Endothelial cell of umbilical vein (primary cell): Measurements from ENCODE around the gene ZMYND11. TPM values are rescaled to one million over a fixed set of nuclear protein-coding genes. Genes with fewer than 3 reads are reported as not detected.

ENCODE experiments used
- BruUV-seq: library from RNA; stranded (reverse); fragments of 400-500 nt; replicated peaks from 2 replicates; lab custom pipeline; 2021; lab: Mats Ljungman, UMichigan
- CTCF ChIA-PET: fragments of 300-600, 350-600 bp; sonication (Branson Sonifier 250); formaldehyde crosslinking; loops from one replicate; lab custom pipeline; 2021; ENCODE audit warnings: antibody characterized with exemption, inconsistent platforms; lab: Charles Lee
- POLR2A ChIA-PET: fragments of 300-600, 350-600 bp; sonication (Branson Sonifier 250); formaldehyde crosslinking; loops from one replicate; lab custom pipeline; 2021; ENCODE audit warnings: antibody characterized with exemption, inconsistent platforms; lab: Charles Lee
- DNase-seq: peaks from one replicate; pipeline ENCODE4 v3.0.0-alpha.2; 2011; ENCODE audit warnings: low read depth, low spot score
- FAIRE-seq: peaks from 2 replicates; lab custom pipeline; 2011; peaks lifted over from hg19 to GRCh38; lab: Jason Lieb, UNC
- H2AFZ ChIP-seq: 2 replicates; pipeline ENCODE4 v1.6.0; 2012; ENCODE audit warnings: low read depth, low read length, control low read depth, inconsistent platforms
- H3K27ac ChIP-seq: 2 replicates; pipeline ENCODE4 v1.5.1; 2011; ENCODE audit warnings: low read depth, mild to moderate bottlenecking, control low read depth, low read length, moderate library complexity; ENCODE audit not compliant: insufficient read depth
- H3K27me3 ChIP-seq, 2 experiments: 2 replicates each; pipeline versions ENCODE4 v1.6.0 to v1.6.1; 2011; ENCODE audit warnings: low read length in 2 of 2, mixed read lengths in 1 of 2; ENCODE audit not compliant: control insufficient read depth in 2 of 2, insufficient read depth in 2 of 2
- H3K36me3 ChIP-seq, 2 experiments: 2 replicates in 1 of 2; 3 replicates in 1 of 2; pipeline ENCODE4 v1.5.1; 2011; ENCODE audit warnings: low read length in 2 of 2, mild to moderate bottlenecking in 1 of 2, moderate library complexity in 1 of 2; ENCODE audit not compliant: control insufficient read depth in 2 of 2, insufficient read depth in 2 of 2; ENCODE audit errors: extremely low read depth in 1 of 2
- H3K4me1 ChIP-seq: 3 replicates; pipeline ENCODE4 v1.5.1; 2011; ENCODE audit warnings: mild to moderate bottlenecking, low read length; ENCODE audit not compliant: control insufficient read depth, insufficient read depth; ENCODE audit errors: extremely low read depth
- H3K4me2 ChIP-seq: 2 replicates; pipeline ENCODE4 v1.6.1; 2011; ENCODE audit warnings: low read length, control low read depth, mixed read lengths; ENCODE audit not compliant: insufficient read depth
- H3K4me3 ChIP-seq, 3 experiments: fragments of 200-600 bp in 1 of 3; sonication (generic), shearing (Covaris generic) in 1 of 3; replicated peaks in 1 of 3; 2 replicates each; pipeline ENCODE4 v1.5.1; 2011 to 2016; ENCODE audit warnings: control low read depth in 3 of 3, low read length in 3 of 3, mild to moderate bottlenecking in 2 of 3, inconsistent platforms in 1 of 3, low read depth in 1 of 3, moderate library complexity in 1 of 3; ENCODE audit not compliant: insufficient read depth in 1 of 3
- H3K79me2 ChIP-seq: 2 replicates; pipeline ENCODE4 v1.6.0; 2012; ENCODE audit warnings: low read length, inconsistent platforms; ENCODE audit not compliant: control insufficient read depth, insufficient read depth
- H3K9ac ChIP-seq: replicated peaks from 2 replicates; pipeline ENCODE3; 2011; ENCODE audit warnings: low read length, control low read depth; ENCODE audit not compliant: insufficient read depth; ENCODE audit errors: extremely low read depth
- H3K9me1 ChIP-seq: replicated peaks from 3 replicates; pipeline ENCODE4 v1.6.0; 2011; ENCODE audit warnings: mild to moderate bottlenecking, low read length; ENCODE audit not compliant: control insufficient read depth, insufficient read depth; ENCODE audit errors: extremely low read depth
- H3K9me3 ChIP-seq: replicated peaks from 2 replicates; pipeline ENCODE4 v1.5.1; 2012; ENCODE audit warnings: low read length, inconsistent platforms; ENCODE audit not compliant: control insufficient read depth, insufficient read depth
- H4K20me1 ChIP-seq: replicated peaks from 2 replicates; pipeline ENCODE3; 2011; ENCODE audit warnings: mild to moderate bottlenecking, low read length; ENCODE audit not compliant: control insufficient read depth, insufficient read depth; ENCODE audit errors: extremely low read depth
- EZH2 ChIP-seq: IDR thresholded peaks from 2 replicates; pipeline ENCODE4 v1.6.1; 2012; ENCODE audit warnings: borderline replicate concordance, low read depth, mild to moderate bottlenecking, moderate library complexity, low read length, inconsistent platforms; ENCODE audit not compliant: severe bottlenecking
- FOS ChIP-seq: IDR thresholded peaks from 2 replicates; pipeline ENCODE4 v1.6.1; 2011; ENCODE audit warnings: mild to moderate bottlenecking, low read length, moderate library complexity, borderline replicate concordance; ENCODE audit not compliant: insufficient read depth
- GATA2 ChIP-seq: IDR thresholded peaks from 2 replicates; pipeline ENCODE4 v1.7.0; 2011; ENCODE audit warnings: low read depth, mild to moderate bottlenecking, moderate library complexity, mixed read lengths, low read length; ENCODE audit not compliant: insufficient read length, insufficient read depth
- JUN ChIP-seq: IDR thresholded peaks from 2 replicates; pipeline ENCODE4 v1.6.1; 2011; ENCODE audit warnings: borderline replicate concordance, low read depth; ENCODE audit not compliant: insufficient read length, insufficient read depth
- MYC ChIP-seq: IDR thresholded peaks from one replicate; pipeline ENCODE4 v1.6.1; 2011; ENCODE audit warnings: mild to moderate bottlenecking, low read depth, low read length
- POLR2A ChIP-seq: IDR thresholded peaks from 2 replicates; pipeline ENCODE4 v1.6.1; 2012; ENCODE audit warnings: low read depth, mild to moderate bottlenecking, control low read depth, low read length
- POLR2AphosphoS5 ChIP-seq: IDR thresholded peaks from 2 replicates; pipeline ENCODE4 v1.6.1; 2012; ENCODE audit warnings: low read depth, mild to moderate bottlenecking, control low read depth, low read length, moderate library complexity; ENCODE audit not compliant: insufficient read depth
- dilution Hi-C: fragments of 300-500 bp; cut with MboI; formaldehyde crosslinking; loops from one replicate; pipeline ENCODE4 v1.15.0; 2019; ENCODE audit warnings: low sequenced_read_pairs; ENCODE audit not compliant: extremely low pct_ligation_motif_present
- intact Hi-C: fragments of 100-400 bp; cut with micrococcal nuclease; formaldehyde crosslinking; loops from one replicate; pipeline ENCODE4 v1.10.0; 2022
- polyA plus RNA-seq, 4 experiments: library from polyadenylated mRNA; depleted of rRNA in 3 of 4; stranded (reverse) in 3 of 4; unstranded in 1 of 4; fragments of >200 nt; gene quantifications; 2 replicates each; pipeline versions ENCODE4 v1.2.1 to v1.2.3, GENCODE V29; 2011 to 2012; ENCODE audit warnings: missing spikeins in 1 of 4
- total RNA-seq: library from RNA; stranded (reverse); gene quantifications from 2 replicates; pipeline ENCODE4 v1.2.3, GENCODE V29; 2021
- TF ChIP-seq, protein P1 (sequence below): IDR thresholded peaks from 2 replicates; pipeline ENCODE4 v1.6.1; 2011; ENCODE audit not compliant: insufficient read depth, insufficient read length
- TF ChIP-seq, protein P2 (sequence below), 2 donors: IDR thresholded peaks; 1 replicate in 1 of 2; 2 replicates in 1 of 2; pipeline ENCODE4 v1.5.1; 2011; ENCODE audit warnings: low read length in 2 of 2, mild to moderate bottlenecking in 2 of 2, moderate library complexity in 2 of 2, control low read depth in 1 of 2, inconsistent platforms in 1 of 2, low read depth in 1 of 2; ENCODE audit not compliant: insufficient read depth in 1 of 2; ENCODE audit errors: extremely low read depth in 1 of 2

Gene ZMYND11
- total and polyA plus RNA-seq, 2 donors (not counting 3 experiments of a cell fraction or from before 2014, with no cell fraction given) = 17.0 to 56.0 TPM

DNA sequence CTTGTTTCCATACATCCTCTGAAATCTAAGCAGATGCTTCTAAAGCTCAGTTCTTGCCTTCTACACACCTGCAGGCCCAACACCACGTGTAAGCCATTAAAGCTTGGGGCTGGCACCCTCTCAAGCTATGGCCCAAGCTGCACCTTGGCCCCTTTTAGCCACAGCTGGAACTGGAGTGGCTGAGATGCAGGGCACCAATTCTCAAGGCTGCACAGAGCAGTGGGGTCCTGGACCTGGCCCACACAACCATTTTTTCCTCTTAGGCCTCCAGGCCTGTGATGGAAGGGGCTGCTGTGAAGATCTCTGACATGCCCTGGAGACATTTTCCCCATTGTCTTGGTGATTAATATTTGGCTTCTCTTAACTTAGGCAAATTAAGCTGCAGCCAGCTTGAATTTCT lies 38.8 kb upstream of the ZMYND11 start:
- H3K4me1 ChIP-seq = no peaks in the 10 kb centered on the region
- no peaks in the 10 kb centered on the region for H3K36me3 ChIP-seq
- no peak overlapping the region for H3K4me3 ChIP-seq
- intact Hi-C loops (no loop called here), dilution Hi-C loops (no loop called here)
- H3K27ac ChIP-seq = no peak overlapping the region
- no peaks in the 10 kb centered on the region for H3K9me1 ChIP-seq
- no peaks in the 10 kb centered on the region for H4K20me1 ChIP-seq
- H2AFZ ChIP-seq = no peak overlapping the region
- DNase-seq (no peak), FAIRE-seq (no peak)
- H3K27me3 ChIP-seq = peaks cover 0 to 8% of the 10 kb centered on the region in 2 experiments
- H3K9me3 ChIP-seq = no peaks in the 10 kb centered on the region
- no peaks in the 10 kb centered on the region for H3K79me2 ChIP-seq
- ChIA-PET POLR2A (no interaction called here), CTCF (no interaction called here)
- TF ChIP-seq, protein P1, sequence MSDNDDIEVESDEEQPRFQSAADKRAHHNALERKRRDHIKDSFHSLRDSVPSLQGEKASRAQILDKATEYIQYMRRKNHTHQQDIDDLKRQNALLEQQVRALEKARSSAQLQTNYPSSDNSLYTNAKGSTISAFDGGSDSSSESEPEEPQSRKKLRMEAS = no peak
- TF ChIP-seq JUN (no peak), POLR2AphosphoS5 (no peak), FOS (no peak), MYC (no peak), EZH2 (no peak), GATA2 (no peak), POLR2A (no peak)
- TF ChIP-seq, protein P2, sequence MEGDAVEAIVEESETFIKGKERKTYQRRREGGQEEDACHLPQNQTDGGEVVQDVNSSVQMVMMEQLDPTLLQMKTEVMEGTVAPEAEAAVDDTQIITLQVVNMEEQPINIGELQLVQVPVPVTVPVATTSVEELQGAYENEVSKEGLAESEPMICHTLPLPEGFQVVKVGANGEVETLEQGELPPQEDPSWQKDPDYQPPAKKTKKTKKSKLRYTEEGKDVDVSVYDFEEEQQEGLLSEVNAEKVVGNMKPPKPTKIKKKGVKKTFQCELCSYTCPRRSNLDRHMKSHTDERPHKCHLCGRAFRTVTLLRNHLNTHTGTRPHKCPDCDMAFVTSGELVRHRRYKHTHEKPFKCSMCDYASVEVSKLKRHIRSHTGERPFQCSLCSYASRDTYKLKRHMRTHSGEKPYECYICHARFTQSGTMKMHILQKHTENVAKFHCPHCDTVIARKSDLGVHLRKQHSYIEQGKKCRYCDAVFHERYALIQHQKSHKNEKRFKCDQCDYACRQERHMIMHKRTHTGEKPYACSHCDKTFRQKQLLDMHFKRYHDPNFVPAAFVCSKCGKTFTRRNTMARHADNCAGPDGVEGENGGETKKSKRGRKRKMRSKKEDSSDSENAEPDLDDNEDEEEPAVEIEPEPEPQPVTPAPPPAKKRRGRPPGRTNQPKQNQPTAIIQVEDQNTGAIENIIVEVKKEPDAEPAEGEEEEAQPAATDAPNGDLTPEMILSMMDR (IDR thresholded peaks at IDR 0.05; ENCODE audit: extremely low read depth in 1 of 2, insufficient read depth in 1 of 2, low read depth in 1 of 2, low read length in 2 of 2) = no peak
- H3K4me2 ChIP-seq = no peak overlapping the region
- no TSS peak for BruUV-seq
- no peak overlapping the region for H3K9ac ChIP-seq
